ENCODE measurements around the gene UBE2QL1.

GRCh38 chr5:6489643-6490185, 41.1 kb downstream of the UBE2QL1 start:
- TF ChIP-seq EZH2 (IDR thresholded peaks at IDR 0.05): no peak
- TF ChIP-seq POLR2A (IDR thresholded peaks at IDR 0.05; ENCODE audit: borderline replicate concordance, extremely low read depth, insufficient read depth, insufficient read length): no peak
- TF ChIP-seq CTCF (IDR thresholded peaks at IDR 0.05 in 2 of 3, conservative IDR thresholded peaks at IDR 0.05 in 1 of 3; ENCODE audit: borderline replicate concordance in 1 of 3, insufficient read depth in 1 of 3, low read depth in 2 of 3, low read length in 2 of 3): no peak
- TF ChIP-seq FOSL1 (IDR thresholded peaks at IDR 0.05; ENCODE audit: low read depth): no peak
- TF ChIP-seq YY1 (IDR thresholded peaks at IDR 0.05; ENCODE audit: extremely low read depth, insufficient replicate concordance, low read depth, low read length): no peak
- TF ChIP-seq RAD21 (IDR thresholded peaks at IDR 0.05; ENCODE audit: low read depth): no peak
- TF ChIP-seq, protein P1, sequence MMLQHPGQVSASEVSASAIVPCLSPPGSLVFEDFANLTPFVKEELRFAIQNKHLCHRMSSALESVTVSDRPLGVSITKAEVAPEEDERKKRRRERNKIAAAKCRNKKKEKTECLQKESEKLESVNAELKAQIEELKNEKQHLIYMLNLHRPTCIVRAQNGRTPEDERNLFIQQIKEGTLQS (IDR thresholded peaks at IDR 0.05): no peak
- no peak for TF ChIP-seq POLR2AphosphoS5 (IDR thresholded peaks at IDR 0.05; ENCODE audit: low read depth, low read length)
- no peak for TF ChIP-seq SP1 (IDR thresholded peaks at IDR 0.05; ENCODE audit: low read depth)
- TF ChIP-seq, protein P2, sequence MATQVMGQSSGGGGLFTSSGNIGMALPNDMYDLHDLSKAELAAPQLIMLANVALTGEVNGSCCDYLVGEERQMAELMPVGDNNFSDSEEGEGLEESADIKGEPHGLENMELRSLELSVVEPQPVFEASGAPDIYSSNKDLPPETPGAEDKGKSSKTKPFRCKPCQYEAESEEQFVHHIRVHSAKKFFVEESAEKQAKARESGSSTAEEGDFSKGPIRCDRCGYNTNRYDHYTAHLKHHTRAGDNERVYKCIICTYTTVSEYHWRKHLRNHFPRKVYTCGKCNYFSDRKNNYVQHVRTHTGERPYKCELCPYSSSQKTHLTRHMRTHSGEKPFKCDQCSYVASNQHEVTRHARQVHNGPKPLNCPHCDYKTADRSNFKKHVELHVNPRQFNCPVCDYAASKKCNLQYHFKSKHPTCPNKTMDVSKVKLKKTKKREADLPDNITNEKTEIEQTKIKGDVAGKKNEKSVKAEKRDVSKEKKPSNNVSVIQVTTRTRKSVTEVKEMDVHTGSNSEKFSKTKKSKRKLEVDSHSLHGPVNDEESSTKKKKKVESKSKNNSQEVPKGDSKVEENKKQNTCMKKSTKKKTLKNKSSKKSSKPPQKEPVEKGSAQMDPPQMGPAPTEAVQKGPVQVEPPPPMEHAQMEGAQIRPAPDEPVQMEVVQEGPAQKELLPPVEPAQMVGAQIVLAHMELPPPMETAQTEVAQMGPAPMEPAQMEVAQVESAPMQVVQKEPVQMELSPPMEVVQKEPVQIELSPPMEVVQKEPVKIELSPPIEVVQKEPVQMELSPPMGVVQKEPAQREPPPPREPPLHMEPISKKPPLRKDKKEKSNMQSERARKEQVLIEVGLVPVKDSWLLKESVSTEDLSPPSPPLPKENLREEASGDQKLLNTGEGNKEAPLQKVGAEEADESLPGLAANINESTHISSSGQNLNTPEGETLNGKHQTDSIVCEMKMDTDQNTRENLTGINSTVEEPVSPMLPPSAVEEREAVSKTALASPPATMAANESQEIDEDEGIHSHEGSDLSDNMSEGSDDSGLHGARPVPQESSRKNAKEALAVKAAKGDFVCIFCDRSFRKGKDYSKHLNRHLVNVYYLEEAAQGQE (IDR thresholded peaks at IDR 0.05; ENCODE audit: low read depth): no peak
- no peak for TF ChIP-seq EZH2phosphoT487 (IDR thresholded peaks at IDR 0.05; ENCODE audit: borderline replicate concordance)
- TF ChIP-seq EGR1 (IDR thresholded peaks at IDR 0.05; ENCODE audit: low read depth): no peak
- TF ChIP-seq CEBPB (IDR thresholded peaks at IDR 0.05; ENCODE audit: low read depth): no peak
- no peak for TF ChIP-seq SIN3A (IDR thresholded peaks at IDR 0.05; ENCODE audit: low read depth)

All from HCT116 (cell line).